Stimulated activated CD4-positive, alpha-beta T cell treated with anti-CD3 and anti-CD28 coated beads, Interleukin-1b, Interleukin-23, amount 100 ng/mL, for 1 hour (primary cell): Measurements from ENCODE around the gene REST.
"Not testable (repeated sequence)": the region's sequence is repeated elsewhere in the genome, so short reads cannot be mapped to it uniquely, and the experiment has no call there.

ENCODE experiments used
- DNase-seq, 2 donors: peaks; one replicate each; pipeline ENCODE4 v3.0.0-alpha.2; 2020; ENCODE audit warnings: low read depth in 2 of 2

The REST gene

GRCh38 chr4:56908206-56909085 is 746 bp downstream of the REST start:
- peak in 1 of 2 donors; percentile 53 for DNase-seq

- no peak for DNase-seq
Measured at GRCh38 chr4:56909086-56909894, 1.6 kb downstream of the REST start.

- no peak for DNase-seq
Measured at GRCh38 chr4:56910172-56910967, 2.7 kb downstream of the REST start.

GRCh38 chr4:56914336-56914735 is 6.6 kb downstream of the REST start:
- no peak for DNase-seq

GRCh38 chr4:56914977-56915376 is 7.3 kb downstream of the REST start:
- DNase-seq = not testable (repeated sequence)

GRCh38 chr4:56927196-56927595 is 19.5 kb downstream of the REST start:
- no peak for DNase-seq

GRCh38 chr4:56930638-56931037 is 22.9 kb downstream of the REST start:
- no peak for DNase-seq

- DNase-seq = no peak
Measured at GRCh38 chr4:56931924-56932323, 24.2 kb downstream of the REST start.

GRCh38 chr4:56937262-56937661 is 29.6 kb downstream of the REST start:
- no peak for DNase-seq

- not testable (repeated sequence) for DNase-seq
Measured at GRCh38 chr4:56939826-56940225, 32.1 kb downstream of the REST start.

- no peak for DNase-seq
Measured at GRCh38 chr4:56940403-56940802, 32.7 kb downstream of the REST start.

GRCh38 chr4:56940971-56941370 is 33.3 kb downstream of the REST start:
- no peak for DNase-seq

- no peak for DNase-seq
Measured at GRCh38 chr4:56941403-56941802, 33.7 kb downstream of the REST start.

- no peak for DNase-seq
Measured at GRCh38 chr4:56953680-56954520, 46.2 kb downstream of the REST start.

GRCh38 chr4:56958111-56958517 is 50.4 kb downstream of the REST start:
- no peak for DNase-seq

- DNase-seq = no peak
Measured at GRCh38 chr4:56959100-56959499, 51.4 kb downstream of the REST start.

GRCh38 chr4:56961107-56961500 is 53.4 kb downstream of the REST start:
- DNase-seq = no peak

- no peak for DNase-seq
Measured at GRCh38 chr4:56971383-56971782, 63.7 kb downstream of the REST start.

- no peak for DNase-seq
Measured at GRCh38 chr4:56972389-56972788, 64.7 kb downstream of the REST start.

- DNase-seq = no peak
Measured at GRCh38 chr4:56972809-56973208, 65.1 kb downstream of the REST start.

GRCh38 chr4:56973336-56973735 is 65.6 kb downstream of the REST start:
- no peak for DNase-seq
